ENCODE data around the gene DCXR. TPM values are rescaled to one million over a fixed set of nuclear protein-coding genes. Genes with fewer than 3 reads are reported as not detected.

The DCXR gene
- polyA plus RNA-seq, 3 donors: 88.8 to 93.1 (median 90.3) TPM

DNA sequence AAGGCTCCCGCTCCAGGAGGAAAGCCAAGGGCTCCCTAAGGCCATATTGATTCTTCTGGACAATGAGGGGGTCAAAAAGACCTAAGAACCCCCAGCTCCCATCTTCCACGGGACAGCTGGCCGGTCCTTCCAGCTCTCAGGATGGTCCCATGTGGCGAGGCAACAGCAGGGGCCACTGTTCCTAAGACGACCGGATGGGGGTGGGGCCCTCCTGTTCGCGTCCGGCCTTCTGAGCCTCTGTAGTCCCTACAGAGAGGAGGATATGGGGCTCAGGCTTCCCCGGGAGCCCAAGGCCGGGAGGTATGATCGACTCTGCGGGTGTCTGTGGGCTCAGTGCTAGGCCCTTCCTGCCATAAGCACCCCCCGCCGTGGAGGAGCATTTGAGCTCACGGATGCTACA, 6.0 kb upstream of the DCXR start:
- Mint-ChIP-seq H3K4me1 (peaks cover 13% of the 10 kb centered on the region), H3K36me3 (peaks cover 13 to 18% of the 10 kb centered on the region in 2 donors), H3K27ac (no peak overlapping the region), H3K27me3 (ENCODE audit: low read depth in 3 of 3) (peaks cover 1 to 4% (median 2%) of the 10 kb centered on the region in 3 donors), H3K4me3 (no peak overlapping the region), H3K9me3 (peaks cover 0 to 2% (median 0%) of the 10 kb centered on the region in 7 donors)
- no peak for TF ChIP-seq CTCF (IDR thresholded peaks at IDR 0.05)
- no peaks in the 10 kb centered on the region for H3K79me2 ChIP-seq (ENCODE audit: insufficient read depth, low read length)
- 92% methylated on average over 10 of the region's 16 CpGs for WGBS (ENCODE audit: insufficient coverage)
- no peak overlapping the region for H3K4me3 ChIP-seq (replicated peaks in 1 of 3; ENCODE audit: low read depth in 2 of 3, low read length in 3 of 3)
- H3K36me3 ChIP-seq (replicated peaks in 1 of 2; ENCODE audit: control insufficient read depth in 1 of 2, insufficient read depth in 2 of 2, low read length in 2 of 2): peaks cover 17 to 18% of the 10 kb centered on the region in 2 donors
- H3K4me1 ChIP-seq (ENCODE audit: control insufficient read depth in 1 of 2, insufficient read depth in 2 of 2, low read length in 2 of 2): peaks cover 6 to 9% of the 10 kb centered on the region in 2 donors
- no peak for DNase-seq
- H2AFZ ChIP-seq (ENCODE audit: insufficient read depth, low read depth, low read length, poor library complexity, severe bottlenecking): no peak overlapping the region
- no peak overlapping the region for H3K27ac ChIP-seq (ENCODE audit: low read depth in 1 of 2, low read length in 2 of 2)
- intact Hi-C loops (cut with micrococcal nuclease): no loop called here
- H3K4me2 ChIP-seq (replicated peaks; ENCODE audit: extremely low read depth, low read length, poor library complexity, severe bottlenecking): no peak overlapping the region
- H3K9ac ChIP-seq (ENCODE audit: insufficient read depth, low read length, poor library complexity, severe bottlenecking): no peak overlapping the region
- H3K27me3 ChIP-seq (ENCODE audit: control insufficient read depth in 2 of 2, insufficient read depth in 2 of 2, low read length in 2 of 2): no peaks in the 10 kb centered on the region
- no peaks in the 10 kb centered on the region for H3K9me3 ChIP-seq (replicated peaks in 1 of 2; ENCODE audit: control insufficient read depth in 1 of 2, insufficient read depth in 1 of 2, low read length in 2 of 2)
- no peaks in the 10 kb centered on the region for H4K20me1 ChIP-seq (ENCODE audit: insufficient read depth, low read length)

- Histone ChIP-seq H4K20me1 (ENCODE audit: insufficient read depth, low read length) (no peaks in the 10 kb centered on the region), H3K79me2 (ENCODE audit: insufficient read depth, low read length) (no peaks in the 10 kb centered on the region), H3K9me3 (replicated peaks in 1 of 2; ENCODE audit: control insufficient read depth in 1 of 2, insufficient read depth in 1 of 2, low read length in 2 of 2) (no peaks in the 10 kb centered on the region), H3K4me3 (replicated peaks in 1 of 3; ENCODE audit: low read depth in 2 of 3, low read length in 3 of 3) (no peak overlapping the region), H3K4me1 (ENCODE audit: control insufficient read depth in 1 of 2, insufficient read depth in 2 of 2, low read length in 2 of 2) (peaks cover 15 to 17% of the 10 kb centered on the region in 2 donors), H2AFZ (ENCODE audit: insufficient read depth, low read depth, low read length, poor library complexity, severe bottlenecking) (no peak overlapping the region), H3K27me3 (ENCODE audit: control insufficient read depth in 2 of 2, insufficient read depth in 2 of 2, low read length in 2 of 2) (no peaks in the 10 kb centered on the region), H3K9ac (ENCODE audit: insufficient read depth, low read length, poor library complexity, severe bottlenecking) (no peak overlapping the region), H3K27ac (ENCODE audit: low read depth in 1 of 2, low read length in 2 of 2) (no peak overlapping the region), H3K36me3 (replicated peaks in 1 of 2; ENCODE audit: control insufficient read depth in 1 of 2, insufficient read depth in 2 of 2, low read length in 2 of 2) (peaks cover 9 to 10% of the 10 kb centered on the region in 2 donors), H3K4me2 (replicated peaks; ENCODE audit: extremely low read depth, low read length, poor library complexity, severe bottlenecking) (no peak overlapping the region)
- peaks cover 0 to 2% (median 0%) of the 10 kb centered on the region in 7 donors for H3K9me3 Mint-ChIP-seq
- peaks cover 10 to 11% of the 10 kb centered on the region in 2 donors for H3K36me3 Mint-ChIP-seq
- peaks cover 1 to 6% (median 4%) of the 10 kb centered on the region in 3 donors for H3K27me3 Mint-ChIP-seq (ENCODE audit: low read depth in 3 of 3)
- no peak overlapping the region for H3K4me3 Mint-ChIP-seq
- peaks cover 19% of the 10 kb centered on the region for H3K4me1 Mint-ChIP-seq
- DNase-seq: no peak
- TF ChIP-seq CTCF (IDR thresholded peaks at IDR 0.05): no peak
- intact Hi-C loops (cut with micrococcal nuclease): no loop called here
- WGBS (ENCODE audit: insufficient coverage): 95% methylated on average over 8 of the region's 9 CpGs
- no peak overlapping the region for H3K27ac Mint-ChIP-seq
These were observed 5.2 kb upstream of the DCXR start for GRCh38 chr17:82042649-82043048.
